Neural crest cell (in vitro differentiated cells): ENCODE measurements around the gene ARMC9. TPM values are rescaled to one million over a fixed set of nuclear protein-coding genes. Genes with fewer than 3 reads are reported as not detected.
"Not testable (repeated sequence)": the region's sequence is repeated elsewhere in the genome, so short reads cannot be mapped to it uniquely, and the experiment has no call there.

Experiments used
- DNase-seq: peaks from one replicate; pipeline ENCODE4 v3.0.0; 2021; ENCODE audit warnings: low read depth, mixed read lengths, low spot score
- H3K27ac Mint-ChIP-seq: one replicate; pipeline ENCODE4 v1.8.0; 2021; ENCODE audit warnings: mild to moderate bottlenecking, mixed read lengths; ENCODE audit not compliant: unreplicated experiment
- H3K27me3 Mint-ChIP-seq: 2 replicates; pipeline ENCODE4 v1.8.0; 2021; ENCODE audit warnings: low read depth, mild to moderate bottlenecking, mixed read lengths
- H3K36me3 Mint-ChIP-seq: 2 replicates; pipeline ENCODE4 v1.8.0; 2021; ENCODE audit warnings: low read depth, mild to moderate bottlenecking, mixed read lengths
- H3K4me1 Mint-ChIP-seq: 2 replicates; pipeline ENCODE4 v1.8.0; 2021; ENCODE audit warnings: mixed read lengths
- H3K4me3 Mint-ChIP-seq: one replicate; pipeline ENCODE4 v1.8.0; 2021; ENCODE audit warnings: mild to moderate bottlenecking, mixed read lengths
- H3K9me3 Mint-ChIP-seq: 2 replicates; pipeline ENCODE4 v1.8.0; 2021; ENCODE audit warnings: mixed read lengths
- total RNA-seq: library from RNA; stranded (reverse); gene quantifications from 2 replicates; pipeline ENCODE4 v1.2.1, GENCODE V29; 2021
- TF ChIP-seq, protein P1 (sequence below): fragments of 200-600 bp; sonication (generic); conservative IDR thresholded peaks from 2 replicates; pipeline ENCODE4 v1.5.0; 2021; ENCODE audit warnings: antibody characterized with exemption, mild to moderate bottlenecking

ARMC9 gene
- total RNA-seq, 1 donor from 2014 or later: 35.0 TPM

- Mint-ChIP-seq H3K4me1 (peaks cover 13% of the 10 kb centered on the region), H3K4me3 (no peak overlapping the region)
- TF ChIP-seq, protein P1, sequence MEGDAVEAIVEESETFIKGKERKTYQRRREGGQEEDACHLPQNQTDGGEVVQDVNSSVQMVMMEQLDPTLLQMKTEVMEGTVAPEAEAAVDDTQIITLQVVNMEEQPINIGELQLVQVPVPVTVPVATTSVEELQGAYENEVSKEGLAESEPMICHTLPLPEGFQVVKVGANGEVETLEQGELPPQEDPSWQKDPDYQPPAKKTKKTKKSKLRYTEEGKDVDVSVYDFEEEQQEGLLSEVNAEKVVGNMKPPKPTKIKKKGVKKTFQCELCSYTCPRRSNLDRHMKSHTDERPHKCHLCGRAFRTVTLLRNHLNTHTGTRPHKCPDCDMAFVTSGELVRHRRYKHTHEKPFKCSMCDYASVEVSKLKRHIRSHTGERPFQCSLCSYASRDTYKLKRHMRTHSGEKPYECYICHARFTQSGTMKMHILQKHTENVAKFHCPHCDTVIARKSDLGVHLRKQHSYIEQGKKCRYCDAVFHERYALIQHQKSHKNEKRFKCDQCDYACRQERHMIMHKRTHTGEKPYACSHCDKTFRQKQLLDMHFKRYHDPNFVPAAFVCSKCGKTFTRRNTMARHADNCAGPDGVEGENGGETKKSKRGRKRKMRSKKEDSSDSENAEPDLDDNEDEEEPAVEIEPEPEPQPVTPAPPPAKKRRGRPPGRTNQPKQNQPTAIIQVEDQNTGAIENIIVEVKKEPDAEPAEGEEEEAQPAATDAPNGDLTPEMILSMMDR: no peak
Observed at GRCh38 chr2:231373786-231374349, 175.4 kb downstream of the ARMC9 start.

GRCh38 chr2:231374771-231375170 lies 176.3 kb downstream of the ARMC9 start:
- peaks cover 2% of the 10 kb centered on the region for H3K9me3 Mint-ChIP-seq

More at GRCh38 chr2:231373786-231374349, 175.4 kb downstream of the ARMC9 start:
- no peak for DNase-seq
- peaks cover 18% of the 10 kb centered on the region for H3K27me3 Mint-ChIP-seq
- H3K9me3 Mint-ChIP-seq: peaks cover 2% of the 10 kb centered on the region
- H3K27ac Mint-ChIP-seq: no peak overlapping the region
- no peaks in the 10 kb centered on the region for H3K36me3 Mint-ChIP-seq

GRCh38 chr2:231375994-231376615 lies 177.7 kb downstream of the ARMC9 start:
- not testable (repeated sequence) for H3K36me3 Mint-ChIP-seq, H3K4me1 Mint-ChIP-seq, H3K4me3 Mint-ChIP-seq, DNase-seq, H3K9me3 Mint-ChIP-seq, H3K27ac Mint-ChIP-seq
- H3K27me3 Mint-ChIP-seq: peaks cover 18% of the 10 kb centered on the region

More at GRCh38 chr2:231374771-231375170, 176.3 kb downstream of the ARMC9 start:
- H3K27me3 Mint-ChIP-seq: peaks cover 18% of the 10 kb centered on the region
- H3K27ac Mint-ChIP-seq: no peak overlapping the region
- peaks cover 16% of the 10 kb centered on the region for H3K4me1 Mint-ChIP-seq
- TF ChIP-seq, protein P1: no peak
- H3K4me3 Mint-ChIP-seq: no peak overlapping the region
- no peak for DNase-seq
- H3K36me3 Mint-ChIP-seq: no peaks in the 10 kb centered on the region

- TF ChIP-seq, protein P1: no peak
- H3K4me3 Mint-ChIP-seq: no peak overlapping the region
- no peak overlapping the region for H3K27ac Mint-ChIP-seq
- H3K9me3 Mint-ChIP-seq: peaks cover 2% of the 10 kb centered on the region
- no peaks in the 10 kb centered on the region for H3K36me3 Mint-ChIP-seq
- no peak for DNase-seq
- peaks cover 18% of the 10 kb centered on the region for H3K27me3 Mint-ChIP-seq
- H3K4me1 Mint-ChIP-seq: peaks cover 8% of the 10 kb centered on the region
Observed at GRCh38 chr2:231376857-231377256, 178.4 kb downstream of the ARMC9 start.

GRCh38 chr2:231378026-231378722 lies 179.7 kb downstream of the ARMC9 start:
- no peak overlapping the region for H3K27ac Mint-ChIP-seq
- peaks cover 8% of the 10 kb centered on the region for H3K4me1 Mint-ChIP-seq
- no peak for DNase-seq
- no peak overlapping the region for H3K4me3 Mint-ChIP-seq
- peaks cover 18% of the 10 kb centered on the region for H3K27me3 Mint-ChIP-seq
- TF ChIP-seq, protein P1: no peak
- H3K36me3 Mint-ChIP-seq: no peaks in the 10 kb centered on the region
- H3K9me3 Mint-ChIP-seq: peaks cover 2% of the 10 kb centered on the region
